ENCODE results near the gene KRTAP4-1. TPM values are rescaled to one million over a fixed set of nuclear protein-coding genes. Genes with fewer than 3 reads are reported as not detected.
A peak's percentile ranks its signal among the peaks of the same experiment; 100 is the strongest.
"Not testable (repeated sequence)": the region's sequence is repeated elsewhere in the genome, so short reads cannot be mapped to it uniquely, and the experiment has no call there.

The KRTAP4-1 gene
- total RNA-seq, 1 experiment from 2014 or later: not detected

DNA sequence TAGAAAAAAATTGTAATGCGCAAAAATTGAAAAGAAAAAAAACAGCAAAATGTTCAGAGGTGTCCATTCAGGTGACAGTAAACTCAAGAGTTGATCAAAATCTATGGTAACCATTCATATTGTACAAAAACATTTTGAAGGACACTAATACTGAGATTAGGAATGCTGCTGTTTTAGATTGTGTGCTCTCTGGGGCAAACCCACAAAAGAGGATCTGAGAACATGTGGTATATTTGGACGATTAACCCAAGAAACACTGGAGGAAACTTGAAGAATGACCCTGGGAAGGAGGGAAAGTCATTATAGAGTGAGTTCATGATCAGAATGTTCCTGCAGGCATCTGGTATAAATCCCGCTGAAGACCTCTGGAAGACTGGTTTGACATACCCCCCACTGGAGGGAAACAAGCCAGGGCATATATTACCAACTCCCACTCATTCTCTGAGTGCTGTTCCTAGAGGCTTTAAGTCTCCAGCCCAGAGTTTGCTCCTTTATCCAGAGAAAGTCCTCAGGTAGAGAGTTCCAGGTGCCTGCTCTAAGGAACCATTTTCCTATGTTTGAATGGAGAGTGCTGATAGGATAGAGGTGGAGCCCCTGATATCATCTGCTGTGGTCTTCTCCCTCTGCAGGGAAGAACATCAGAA, 7.8 kb downstream of the KRTAP4-1 start:
- no peak for DNase-seq (ENCODE audit: low read depth)

DNA sequence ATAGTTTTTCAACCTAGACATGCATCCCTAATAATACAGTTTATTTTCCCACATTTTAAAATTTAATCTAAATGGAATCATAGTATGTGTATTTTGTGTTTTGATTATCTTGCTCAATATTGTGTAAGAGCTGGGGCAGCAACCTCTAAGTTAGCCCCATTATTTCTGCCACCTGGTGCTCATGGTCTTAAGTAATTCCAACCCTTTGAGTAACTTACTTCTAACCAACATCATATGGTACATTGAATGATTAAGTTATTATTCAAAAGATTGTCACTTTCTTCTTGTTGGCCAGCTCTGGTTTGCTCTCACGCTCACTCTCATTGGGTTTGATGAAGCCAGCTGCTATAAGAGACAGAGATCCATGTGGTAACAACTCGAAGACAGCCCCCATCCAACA, 12.8 kb downstream of the KRTAP4-1 start:
- DNase-seq (ENCODE audit: low read depth): peak; percentile 35

DNA sequence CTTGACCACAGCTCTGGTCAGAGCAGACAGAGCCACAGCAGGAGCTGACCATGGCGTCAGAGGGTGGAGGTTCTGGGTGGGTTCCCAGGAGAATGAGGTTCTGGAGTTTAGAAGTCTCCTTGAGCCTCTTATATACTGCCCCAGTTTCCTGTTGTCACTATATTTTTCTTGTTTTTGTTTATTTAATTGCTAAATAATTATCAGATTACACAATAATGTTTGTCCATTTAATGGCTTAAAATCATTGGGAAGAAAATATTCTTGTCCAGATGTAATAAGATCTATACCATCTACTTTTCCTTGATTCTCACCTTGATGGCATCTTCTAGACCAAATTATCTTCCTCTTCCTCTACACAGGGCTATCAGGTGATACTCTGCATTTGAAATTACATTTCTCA, 16.6 kb downstream of the KRTAP4-1 start, which contains the start of gene KRTAP4-3:
Gene KRTAP4-3, minus strand, starts transcription at position 101 of the 400 bp plus-strand sequence. Its CDS starts 49 bp downstream, at position 52.
- no peak for DNase-seq (ENCODE audit: low read depth)

DNA sequence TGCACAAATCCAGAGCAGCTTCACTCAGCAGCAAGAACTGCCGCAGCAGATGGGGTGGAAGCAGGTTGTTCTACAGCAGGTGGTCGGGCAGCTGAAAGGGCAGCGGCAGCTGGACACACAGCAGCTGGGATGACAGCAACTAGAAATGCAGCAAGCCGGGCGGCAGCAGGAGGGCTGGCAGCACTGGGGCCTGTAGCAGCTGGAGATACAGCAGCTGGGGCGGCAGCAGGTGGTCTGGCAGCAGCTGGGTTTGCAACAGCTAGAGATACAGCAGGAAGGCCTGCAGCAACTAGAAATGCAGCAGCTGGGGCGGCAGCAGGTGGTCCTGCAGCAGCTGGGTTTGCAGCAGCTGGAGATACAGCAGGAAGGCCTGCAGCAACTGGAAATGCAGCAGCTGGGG, 17.1 kb downstream of the KRTAP4-1 start:
- peak; percentile 14 for DNase-seq (ENCODE audit: low read depth)

DNA sequence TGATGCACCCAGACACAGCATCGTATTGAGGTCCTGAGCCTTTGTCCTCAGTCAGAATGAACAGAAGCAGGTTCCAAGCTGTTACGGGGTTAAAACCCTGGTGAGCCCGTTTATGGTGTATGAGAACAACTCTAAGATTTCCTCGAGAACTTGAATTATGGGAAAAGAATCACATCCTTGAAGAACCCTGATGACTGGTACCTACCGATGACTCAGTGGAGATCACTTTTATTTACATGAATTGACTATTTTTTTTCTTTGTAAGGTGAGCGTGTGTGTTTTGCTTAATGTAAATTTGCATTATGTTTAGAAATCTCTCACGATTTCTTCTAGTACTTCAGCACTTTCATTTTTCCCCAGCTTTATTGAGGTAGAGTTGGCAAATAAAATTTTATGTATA, 20.9 kb downstream of the KRTAP4-1 start:
- DNase-seq (ENCODE audit: low read depth): no peak

DNA sequence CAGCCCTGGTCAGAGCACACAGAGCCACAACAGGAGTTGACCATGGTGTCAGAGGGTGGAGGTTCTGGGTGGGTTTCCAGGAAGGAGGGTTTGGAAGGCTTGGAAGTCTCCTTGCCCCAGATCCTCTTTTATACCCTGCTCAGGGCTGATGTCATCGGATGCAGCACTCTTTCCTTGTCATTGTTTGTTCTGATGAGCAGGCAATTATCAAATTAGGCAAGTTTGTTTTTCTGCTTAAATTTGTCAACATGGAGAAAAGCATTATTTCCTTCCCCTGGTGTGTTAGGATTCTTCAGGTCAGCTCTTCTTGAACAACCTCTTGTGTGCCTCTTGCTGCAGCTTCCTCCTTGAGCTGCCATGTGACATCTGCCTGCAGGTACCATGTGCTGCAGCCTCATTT, 24.1 kb downstream of the KRTAP4-1 start, which contains the start of gene KRTAP4-4:
Gene KRTAP4-4, minus strand, starts transcription at position 101 of the 400 bp plus-strand sequence. Its CDS starts 57 bp downstream, at position 44.
- DNase-seq (ENCODE audit: low read depth): no peak

DNA sequence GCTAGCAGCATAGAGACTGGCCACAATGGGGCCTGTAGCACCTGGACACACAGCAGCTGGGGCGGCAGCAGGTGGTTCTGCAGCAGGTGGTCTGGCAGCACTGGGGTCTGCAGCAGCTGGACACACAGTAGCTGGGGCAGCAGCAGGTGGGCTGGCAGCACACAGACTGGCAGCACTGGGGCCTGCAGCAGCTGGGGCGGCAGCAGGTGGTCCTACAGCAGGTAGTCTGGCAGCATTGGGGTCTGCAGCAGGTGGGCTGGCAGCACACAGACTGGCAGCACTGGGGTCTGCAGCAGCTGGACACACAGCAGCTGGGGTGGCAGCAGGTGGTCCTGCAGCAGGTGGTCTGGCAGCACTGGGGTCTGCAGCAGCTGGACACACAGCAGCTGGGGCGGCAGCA, 24.5 kb downstream of the KRTAP4-1 start:
- not testable (repeated sequence) for DNase-seq (ENCODE audit: low read depth)

DNA sequence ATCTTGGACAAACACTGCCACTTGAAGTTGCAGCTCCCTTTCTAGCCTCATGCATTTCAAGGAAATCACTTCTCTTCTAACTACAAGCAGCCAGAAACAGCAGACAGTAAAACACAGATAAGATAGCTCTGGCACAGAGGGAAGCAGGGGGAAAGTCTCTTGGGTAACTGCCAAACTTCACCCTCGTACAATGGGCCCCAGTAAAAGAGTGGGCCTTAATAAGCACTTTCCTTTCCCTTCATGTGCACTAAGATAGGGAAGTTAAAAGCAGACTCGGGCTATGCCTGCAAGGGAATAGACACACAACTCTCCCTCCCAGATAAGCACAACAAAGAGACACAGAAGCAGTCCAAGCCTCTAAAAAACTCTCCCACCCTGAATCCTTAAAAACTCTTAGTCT, 30.9 kb downstream of the KRTAP4-1 start:
- DNase-seq (ENCODE audit: low read depth): no peak

DNA sequence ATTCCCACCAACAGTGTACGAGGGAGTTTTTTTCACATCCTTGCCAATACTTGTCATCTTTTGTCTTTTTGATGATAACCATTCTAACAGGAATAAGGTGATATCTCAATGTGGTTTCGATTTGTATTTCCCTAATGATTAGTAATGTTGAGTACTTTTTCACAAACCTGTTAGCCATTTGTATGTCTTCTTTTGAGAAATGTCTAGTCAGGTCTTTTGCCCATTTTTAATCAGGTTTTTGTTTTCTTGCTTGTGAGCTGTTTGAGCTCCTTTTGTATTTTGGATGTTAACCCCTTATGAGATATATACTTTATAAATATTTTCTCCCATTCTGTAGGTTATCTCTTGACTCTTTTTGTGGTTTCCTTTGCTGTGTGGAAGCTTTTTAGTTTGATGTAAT, 33.2 kb downstream of the KRTAP4-1 start:
- no peak for DNase-seq (ENCODE audit: low read depth)

DNA sequence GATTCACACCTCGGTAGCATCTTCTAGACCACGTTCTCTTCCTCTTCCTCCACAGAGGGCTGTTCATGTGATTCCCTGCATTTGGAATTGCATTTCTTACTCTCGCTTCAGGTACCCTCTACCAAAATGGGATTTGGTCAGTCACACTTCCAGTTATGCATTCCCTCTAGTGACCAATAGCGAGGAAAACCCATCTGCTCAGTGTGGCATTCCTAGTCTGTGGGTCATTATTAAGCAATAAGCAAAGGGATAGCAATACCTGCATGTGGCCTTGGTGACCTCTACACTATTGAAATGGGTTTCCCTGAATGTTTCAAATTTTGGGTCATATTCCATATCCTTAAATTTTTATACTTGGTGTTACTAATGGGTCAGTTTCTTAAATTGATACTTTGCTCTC, 34.7 kb downstream of the KRTAP4-1 start:
- DNase-seq (ENCODE audit: low read depth): no peak

DNA sequence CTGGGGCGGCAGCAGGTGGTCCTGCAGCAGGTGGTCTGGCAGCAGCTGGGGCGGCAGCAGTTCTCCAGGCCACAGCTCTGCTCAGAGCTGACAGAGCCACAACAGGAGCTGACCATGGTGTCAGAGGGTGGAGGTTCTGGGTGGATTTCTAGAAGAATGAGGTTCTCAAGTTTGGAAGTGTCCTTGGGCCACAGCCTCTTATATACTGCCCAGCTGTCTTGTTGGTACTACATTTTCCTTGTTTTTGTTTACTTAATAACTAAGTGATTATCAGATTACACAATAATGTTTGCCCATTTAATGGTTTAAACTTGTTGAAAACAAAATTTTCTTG, 35.1 kb downstream of the KRTAP4-1 start, which contains the start of gene KRTAP4-5:
Gene KRTAP4-5, minus strand, starts transcription at position 174 of the 334 bp plus-strand sequence. Its CDS starts 58 bp downstream, at position 116.
- no peak for DNase-seq (ENCODE audit: low read depth)

DNA sequence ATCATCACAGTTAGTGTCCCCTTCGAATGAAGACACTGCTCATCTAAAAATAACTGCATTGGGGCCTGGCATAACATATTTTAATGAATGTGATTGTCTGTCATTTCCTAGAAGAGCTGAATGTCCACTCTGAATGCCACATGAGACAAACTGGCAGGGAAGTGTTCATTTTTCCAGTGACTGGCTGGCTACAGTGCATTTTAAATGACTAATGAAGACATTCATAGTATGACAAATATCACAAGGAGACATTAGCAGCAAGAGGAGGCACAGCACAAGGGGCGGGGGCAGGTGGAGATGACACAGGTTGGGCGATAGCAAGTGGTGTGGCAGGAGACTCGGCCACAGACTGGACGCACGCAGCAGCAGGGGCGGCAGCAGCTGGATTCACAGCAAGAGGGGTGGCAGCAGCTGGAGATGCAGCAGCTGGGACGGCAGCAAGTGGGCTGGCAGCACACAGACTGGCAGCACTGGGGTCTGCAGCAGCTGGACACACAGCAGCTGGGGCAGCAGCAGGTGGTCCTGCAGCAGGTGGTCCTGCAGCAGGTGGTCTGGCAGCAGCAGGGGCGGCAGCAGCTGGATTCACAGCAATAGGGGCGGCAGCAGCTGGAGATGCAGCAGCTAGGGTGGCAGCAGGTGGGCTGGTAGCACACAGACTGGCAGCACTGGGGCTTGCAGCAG, 35.6 kb downstream of the KRTAP4-1 start:
- peak; percentile 10 for DNase-seq (ENCODE audit: low read depth)

DNA sequence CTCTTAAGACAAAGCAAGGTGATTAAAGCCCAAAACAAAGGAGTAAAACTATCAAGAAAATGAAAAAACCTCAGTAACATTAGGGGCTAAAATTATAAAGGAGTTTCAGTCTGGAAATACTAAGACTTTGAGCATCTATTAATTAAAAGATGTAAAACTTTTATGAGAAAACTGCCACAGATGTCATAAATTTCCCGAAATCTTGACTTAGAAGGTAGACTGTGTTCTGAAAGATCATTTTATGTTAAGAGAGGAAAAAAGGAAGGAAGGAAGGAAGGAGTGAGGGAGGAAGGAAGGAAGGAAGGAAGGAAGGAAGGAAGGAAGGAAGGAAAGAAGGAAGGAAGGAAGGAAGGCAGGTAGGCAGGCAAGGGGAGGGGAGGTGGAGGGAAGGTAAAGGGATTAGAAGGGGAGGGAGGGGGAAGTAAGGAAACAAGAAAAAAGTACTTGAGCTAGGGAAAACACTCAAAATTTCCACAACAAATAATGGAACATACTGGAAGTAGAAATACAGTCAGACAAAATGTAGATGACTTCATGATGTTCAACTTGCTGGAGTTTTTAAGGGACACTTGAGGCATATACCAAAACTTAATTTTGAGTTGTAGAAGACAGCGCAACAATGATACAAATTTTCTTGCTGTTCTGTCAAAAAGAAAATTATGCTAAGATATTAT, 37.0 kb downstream of the KRTAP4-1 start:
- no peak for DNase-seq (ENCODE audit: low read depth)

DNA sequence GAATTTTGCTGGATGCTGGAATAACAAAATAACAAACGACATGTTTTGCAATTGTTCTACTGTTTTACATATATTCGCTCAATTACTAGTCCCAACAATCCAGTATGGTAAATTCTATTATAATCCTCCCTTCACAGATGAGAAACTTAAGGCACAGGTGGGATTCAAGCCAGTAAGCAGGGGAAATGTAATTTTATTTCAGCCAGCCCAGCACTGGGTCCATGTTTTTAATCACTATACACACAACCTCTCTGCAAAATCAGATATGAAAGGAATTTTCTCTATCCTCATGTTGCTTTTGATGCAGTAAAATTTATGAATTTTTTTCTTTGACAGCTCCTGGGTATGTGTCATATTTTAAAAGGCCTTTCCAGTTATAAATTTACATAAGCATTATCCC, 39.5 kb downstream of the KRTAP4-1 start:
- no peak for DNase-seq (ENCODE audit: low read depth)

DNA sequence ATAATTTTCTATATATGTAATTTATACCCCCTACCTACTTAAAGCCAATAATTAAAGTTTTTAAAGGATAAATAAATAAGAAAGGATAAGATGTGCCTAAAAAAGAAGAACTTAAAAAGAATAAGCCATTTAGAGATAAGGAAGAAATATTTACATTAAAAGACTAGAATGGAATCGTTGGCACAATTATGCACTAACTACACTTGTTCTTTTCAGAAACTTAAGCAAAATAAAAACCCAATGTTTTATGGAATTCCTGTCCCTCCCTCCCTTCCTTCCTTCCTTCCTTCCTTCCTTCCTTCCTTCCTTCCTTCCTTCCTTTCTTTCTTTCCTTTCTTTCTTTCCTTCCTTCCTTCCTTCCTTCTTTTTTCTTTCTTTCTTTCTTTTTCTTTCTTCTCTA, 39.9 kb downstream of the KRTAP4-1 start:
- no peak for DNase-seq (ENCODE audit: low read depth)

DNA sequence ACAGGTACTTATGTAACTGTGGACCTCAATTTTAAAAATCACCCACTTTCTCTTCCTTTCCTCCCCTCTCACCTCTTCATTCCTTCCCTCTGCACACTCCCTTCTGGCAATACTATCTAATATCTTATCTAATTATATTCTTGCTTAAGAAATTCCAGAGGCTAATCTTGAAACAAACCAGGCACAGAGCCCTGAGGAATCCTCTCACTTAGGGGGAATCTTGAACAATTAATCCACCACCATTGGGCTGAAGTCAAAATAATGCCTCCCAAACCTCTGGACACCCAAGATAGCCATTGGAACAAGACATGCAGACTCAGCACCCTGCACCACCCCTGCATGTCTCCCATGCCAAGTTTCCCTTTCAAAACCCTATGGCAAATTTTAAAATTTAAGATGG, 43.4 kb downstream of the KRTAP4-1 start:
- no peak for DNase-seq (ENCODE audit: low read depth)

DNA sequence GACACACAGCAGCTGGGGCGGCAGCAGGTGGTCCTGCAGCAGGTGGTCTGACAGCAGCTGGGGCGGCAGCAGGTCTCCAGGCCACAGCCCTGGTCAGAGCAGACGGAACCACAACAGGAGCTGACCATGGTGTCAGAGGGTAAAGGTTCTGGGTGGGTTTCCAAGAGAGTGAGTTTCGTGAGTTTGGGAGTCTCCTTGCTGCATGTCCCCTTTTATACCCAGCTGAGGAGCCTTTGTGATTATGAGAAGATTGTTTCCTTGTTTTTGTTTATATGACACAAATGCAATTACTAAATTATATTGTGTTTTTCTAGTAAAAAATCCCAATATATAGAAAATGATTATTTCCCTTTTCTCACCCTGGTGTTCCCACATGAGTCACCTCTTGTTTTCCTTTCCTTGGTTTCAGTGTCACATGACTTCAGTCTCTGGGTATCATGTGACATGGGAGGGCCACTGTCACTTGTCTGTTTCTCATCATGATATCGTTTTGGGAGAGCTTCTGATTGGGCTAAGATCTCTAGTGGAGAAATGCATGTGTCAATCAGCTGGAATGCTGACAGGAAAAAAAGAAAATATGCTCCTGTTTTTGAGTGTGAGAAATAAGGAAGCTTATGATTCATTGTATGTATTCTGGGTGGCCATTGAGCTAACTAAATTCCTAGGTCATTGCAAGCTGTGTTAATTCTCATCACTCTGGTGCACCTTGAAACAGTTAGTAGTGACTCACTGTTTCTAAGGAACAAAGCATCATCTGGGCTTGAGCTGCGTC, 44.2 kb downstream of the KRTAP4-1 start, which contains the start of gene KRTAP4-6:
Gene KRTAP4-6, minus strand, starts transcription at position 185 of the 772 bp plus-strand sequence. Its CDS starts 57 bp downstream, at position 128.
- DNase-seq (ENCODE audit: low read depth): peak; percentile 61

DNA sequence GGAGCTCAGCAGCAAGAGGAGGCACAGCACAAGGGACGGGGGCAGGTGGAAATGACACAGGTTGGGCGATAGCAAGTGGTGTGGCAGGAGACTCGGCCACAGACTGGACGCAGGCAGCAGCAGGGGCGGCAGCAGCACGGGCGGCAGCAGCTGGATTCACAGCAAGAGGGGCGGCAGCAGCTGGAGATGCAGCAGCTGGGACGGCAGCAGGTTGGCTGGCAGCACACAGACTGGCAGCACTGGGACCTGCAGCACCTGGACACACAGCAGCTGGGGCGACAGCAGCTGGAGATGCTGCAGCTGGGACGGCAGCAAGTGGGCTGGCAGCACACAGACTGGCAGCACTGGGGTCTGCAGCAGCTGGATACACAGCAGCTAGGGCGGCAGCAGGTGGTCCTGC, 44.8 kb downstream of the KRTAP4-1 start:
- DNase-seq (ENCODE audit: low read depth): not testable (repeated sequence)

Measured in LHCN-M2 (cell line).